ENCODE data around the gene MYT1. TPM values are rescaled to one million over a fixed set of nuclear protein-coding genes. Genes with fewer than 3 reads are reported as not detected.
"Not testable (repeated sequence)": the region's sequence is repeated elsewhere in the genome, so short reads cannot be mapped to it uniquely, and the experiment has no call there.

Gene MYT1
- total RNA-seq, 1 donor from 2014 or later: 0.12 TPM

- Histone ChIP-seq H3K27ac (no peak overlapping the region), H3K4me1 (no peaks in the 10 kb centered on the region), H3K9me3 (no peaks in the 10 kb centered on the region), H3K27me3 (no peaks in the 10 kb centered on the region), H3K36me3 (no peaks in the 10 kb centered on the region), H3K4me3 (no peak overlapping the region)
- intact Hi-C loops (cut with DNase I): no loop called here
- no peak for TF ChIP-seq CTCF (IDR thresholded peaks at IDR 0.05)
- DNase-seq: no peak
- no peak for ATAC-seq
Observed at GRCh38 chr20:64283646-64284045, 119.4 kb downstream of the MYT1 start.

- DNase-seq: peak; percentile 91
- H3K36me3 ChIP-seq; H3K4me1 ChIP-seq; intact Hi-C loops (cut with DNase I); H3K27ac ChIP-seq; H3K27me3 ChIP-seq; H3K4me3 ChIP-seq; H3K9me3 ChIP-seq: not testable (repeated sequence)
- ATAC-seq: peak; percentile 94
- peak; percentile 76 for TF ChIP-seq CTCF (IDR thresholded peaks at IDR 0.05)
Observed at GRCh38 chr20:64285579-64286446, 121.6 kb downstream of the MYT1 start.

GRCh38 chr20:64286447-64287263 is 122.4 kb downstream of the MYT1 start:
- intact Hi-C loops (cut with DNase I); H3K4me1 ChIP-seq; DNase-seq; H3K4me3 ChIP-seq; H3K9me3 ChIP-seq; H3K27ac ChIP-seq; H3K36me3 ChIP-seq; H3K27me3 ChIP-seq: not testable (repeated sequence)
- ATAC-seq: peak; percentile 23

- DNase-seq; H3K36me3 ChIP-seq; H3K4me3 ChIP-seq; H3K27me3 ChIP-seq; H3K4me1 ChIP-seq; H3K9me3 ChIP-seq; intact Hi-C loops (cut with DNase I); H3K27ac ChIP-seq; ATAC-seq: not testable (repeated sequence)
Observed at GRCh38 chr20:64287264-64287590, 123.0 kb downstream of the MYT1 start.

Other genes starting within 250 kb of the MYT1 start
- gene UCKL1, start 208.0 kb upstream of the MYT1 start, total RNA-seq: 38.9 TPM
- 17.6 TPM for gene ZNF512B, start 194.5 kb upstream of the MYT1 start, total RNA-seq
- gene SAMD10, start 184.8 kb upstream of the MYT1 start, total RNA-seq: 4.3 TPM
- gene PRPF6, start 183.3 kb upstream of the MYT1 start, total RNA-seq: 58.9 TPM
- gene C20orf204, start 128.3 kb upstream of the MYT1 start, total RNA-seq: 1.9 TPM
- gene SOX18, start 114.8 kb upstream of the MYT1 start, total RNA-seq: 135 TPM
- gene TCEA2, start 101.3 kb upstream of the MYT1 start, total RNA-seq: 40.2 TPM
- gene RGS19, start 84.9 kb upstream of the MYT1 start, total RNA-seq: 40.8 TPM
- gene OPRL1, start 84.4 kb upstream of the MYT1 start, total RNA-seq: 1.9 TPM
- gene LKAAEAR1, start 80.1 kb upstream of the MYT1 start, total RNA-seq: not detected
- not detected for gene NPBWR2, start 56.9 kb upstream of the MYT1 start, total RNA-seq
- 58.8 TPM for gene PCMTD2, start 91.3 kb downstream of the MYT1 start, total RNA-seq